Karpas-422 (cell line): ENCODE measurements around the gene S100A4. TPM values are rescaled to one million over a fixed set of nuclear protein-coding genes. Genes with fewer than 3 reads are reported as not detected.
"Not testable (repeated sequence)": the region's sequence is repeated elsewhere in the genome, so short reads cannot be mapped to it uniquely, and the experiment has no call there.

ENCODE experiments used
- DNase-seq: peaks from one replicate; pipeline ENCODE4 v3.0.0-alpha.2; 2015
- H2AFZ ChIP-seq: fragments of 200-600 bp; sonication (generic); 2 replicates; pipeline ENCODE4 v1.6.1; 2014; ENCODE audit warnings: antibody characterized with exemption, low read length, mixed read lengths
- H3K27ac ChIP-seq: fragments of 200-600 bp; sonication (generic); 2 replicates; pipeline ENCODE4 v1.5.1; 2014; ENCODE audit warnings: mild to moderate bottlenecking, low read length, moderate library complexity
- H3K27me3 ChIP-seq: fragments of 200-600 bp; sonication (generic); 2 replicates; pipeline ENCODE4 v1.6.1; 2014; ENCODE audit warnings: low read length, mixed read lengths
- H3K36me3 ChIP-seq: fragments of 200-600 bp; sonication (generic); 2 replicates; pipeline ENCODE4 v1.6.1; 2014; ENCODE audit warnings: low read length, mixed read lengths; ENCODE audit not compliant: insufficient read depth
- H3K4me1 ChIP-seq: fragments of 200-600 bp; sonication (generic); 2 replicates; pipeline ENCODE4 v1.6.1; 2014; ENCODE audit warnings: mild to moderate bottlenecking, low read length, mixed read lengths
- H3K4me2 ChIP-seq: fragments of 200-600 bp; sonication (generic); 2 replicates; pipeline ENCODE4 v1.6.1; 2014; ENCODE audit warnings: low read length, low read depth, mild to moderate bottlenecking; ENCODE audit not compliant: poor library complexity, severe bottlenecking
- H3K4me3 ChIP-seq: fragments of 200-600 bp; sonication (generic); 2 replicates; pipeline ENCODE4 v1.5.1; 2014; ENCODE audit warnings: mild to moderate bottlenecking, antibody characterized with exemption, low read length, mixed read lengths
- H3K79me2 ChIP-seq: fragments of 200-600 bp; sonication (generic); 2 replicates; pipeline ENCODE4 v1.6.1; 2014; ENCODE audit warnings: mild to moderate bottlenecking, low read length, mixed read lengths
- H3K9ac ChIP-seq: fragments of 200-600 bp; sonication (generic); 2 replicates; pipeline ENCODE4 v1.6.0; 2014; ENCODE audit warnings: low read length
- H3K9me2 ChIP-seq: fragments of 200-600 bp; sonication (generic), shearing (Covaris generic); replicated peaks from 2 replicates; pipeline ENCODE4 v1.6.0; 2014; ENCODE audit warnings: mild to moderate bottlenecking, low read length, moderate library complexity; ENCODE audit not compliant: insufficient read depth
- H3K9me3 ChIP-seq: fragments of 300-700, 200-600 bp; sonication (generic); 2 replicates; pipeline ENCODE4 v1.6.1; 2014; ENCODE audit warnings: low read length, mixed read lengths
- H4K20me1 ChIP-seq: fragments of 200-600 bp; sonication (generic); 2 replicates; pipeline ENCODE4 v1.6.1; 2014; ENCODE audit warnings: mild to moderate bottlenecking, antibody characterized with exemption, low read length, low read depth; ENCODE audit not compliant: insufficient read depth
- total RNA-seq: library from RNA; depleted of rRNA; stranded (reverse); fragments of >200 nt; shearing (Covaris generic); gene quantifications from 2 replicates; pipeline ENCODE4 v1.2.3, GENCODE V29; 2014; ENCODE audit warnings: low replicate concordance

S100A4 gene
- total RNA-seq, 1 experiment from 2014 or later: not detected

DNA sequence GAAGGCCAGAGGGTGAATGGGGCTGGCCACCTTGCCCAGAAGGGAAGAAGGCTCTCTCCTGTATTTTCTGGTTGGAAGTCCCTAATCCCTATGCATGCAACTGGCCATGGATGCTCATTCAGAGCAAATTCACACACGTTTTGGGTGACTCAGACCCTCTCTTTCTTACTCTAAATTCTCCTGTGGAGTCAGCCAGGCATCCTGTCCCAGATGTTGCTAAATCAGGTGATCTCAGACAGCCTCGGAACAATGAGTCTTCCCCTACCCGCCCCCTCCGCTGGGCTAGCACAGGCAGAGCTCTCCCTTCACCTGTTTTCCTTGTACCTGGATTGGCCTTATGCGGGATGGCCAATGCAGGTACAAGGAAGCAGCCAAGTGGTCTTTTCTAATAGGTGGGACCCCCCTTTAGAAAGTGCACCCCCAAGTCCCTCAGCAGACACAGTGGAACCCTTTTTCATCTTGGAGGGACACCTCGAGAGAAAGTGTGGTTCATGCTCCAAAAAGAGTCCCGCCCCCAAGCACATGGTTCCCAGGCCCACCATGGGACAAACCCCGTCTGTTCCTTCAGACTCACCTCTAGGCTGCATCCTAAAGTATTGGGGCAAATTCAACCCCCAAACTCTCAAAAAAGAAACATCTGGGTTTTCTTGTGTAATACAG is 18.5 kb downstream of the S100A4 start:
- H2AFZ ChIP-seq: no peak overlapping the region

DNA sequence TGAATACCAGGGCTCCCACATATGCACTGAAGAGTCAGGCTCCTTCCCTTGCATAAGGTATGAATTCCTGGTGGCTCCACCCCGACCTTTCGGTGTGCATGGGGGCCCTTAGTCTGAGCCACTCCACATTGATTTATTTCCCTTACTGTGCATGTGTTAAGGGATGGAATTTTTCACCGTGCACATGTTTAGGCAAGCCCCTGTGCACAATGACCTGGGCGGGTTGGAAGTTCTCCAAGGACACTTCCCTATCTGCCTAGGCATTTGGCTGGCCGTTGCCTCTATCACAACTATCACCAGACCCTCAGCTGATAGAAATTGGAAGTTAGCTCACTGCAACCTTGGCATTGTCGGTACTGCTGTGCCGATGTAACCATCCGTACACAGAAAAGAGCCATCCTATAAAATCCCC is 19.5 kb downstream of the S100A4 start:
- no peak overlapping the region for H2AFZ ChIP-seq
- H3K4me2 ChIP-seq: no peak overlapping the region
- H3K27me3 ChIP-seq: no peaks in the 10 kb centered on the region
- no peak for DNase-seq
- no peaks in the 10 kb centered on the region for H3K9me2 ChIP-seq
- H4K20me1 ChIP-seq: no peaks in the 10 kb centered on the region
- H3K36me3 ChIP-seq: no peaks in the 10 kb centered on the region
- no peaks in the 10 kb centered on the region for H3K9me3 ChIP-seq
- no peak overlapping the region for H3K9ac ChIP-seq
- H3K79me2 ChIP-seq: no peaks in the 10 kb centered on the region
- H3K4me3 ChIP-seq: no peak overlapping the region
- no peak overlapping the region for H3K27ac ChIP-seq
- peaks cover 6% of the 10 kb centered on the region for H3K4me1 ChIP-seq

More for the DNA sequence above, 18.5 kb downstream of the S100A4 start:
- no peaks in the 10 kb centered on the region for H3K36me3 ChIP-seq
- H4K20me1 ChIP-seq: no peaks in the 10 kb centered on the region
- H3K27ac ChIP-seq: no peak overlapping the region
- H3K9me3 ChIP-seq: no peaks in the 10 kb centered on the region
- no peak overlapping the region for H3K9ac ChIP-seq
- no peaks in the 10 kb centered on the region for H3K9me2 ChIP-seq
- H3K4me3 ChIP-seq: no peak overlapping the region
- H3K4me2 ChIP-seq: no peak overlapping the region
- H3K4me1 ChIP-seq: peaks cover 6% of the 10 kb centered on the region
- H3K79me2 ChIP-seq: no peaks in the 10 kb centered on the region
- no peak for DNase-seq
- no peaks in the 10 kb centered on the region for H3K27me3 ChIP-seq

- Histone ChIP-seq H3K4me3 (no peak overlapping the region), H3K4me2 (no peak overlapping the region), H3K27me3 (no peaks in the 10 kb centered on the region), H4K20me1 (no peaks in the 10 kb centered on the region), H3K27ac (no peak overlapping the region), H2AFZ (no peak overlapping the region), H3K79me2 (no peaks in the 10 kb centered on the region), H3K4me1 (peaks cover 6% of the 10 kb centered on the region), H3K9ac (no peak overlapping the region), H3K9me3 (no peaks in the 10 kb centered on the region), H3K9me2 (no peaks in the 10 kb centered on the region), H3K36me3 (no peaks in the 10 kb centered on the region)
- no peak for DNase-seq
These were observed 20.4 kb downstream of the S100A4 start for GRCh38 chr1:153525088-153525728.

DNA sequence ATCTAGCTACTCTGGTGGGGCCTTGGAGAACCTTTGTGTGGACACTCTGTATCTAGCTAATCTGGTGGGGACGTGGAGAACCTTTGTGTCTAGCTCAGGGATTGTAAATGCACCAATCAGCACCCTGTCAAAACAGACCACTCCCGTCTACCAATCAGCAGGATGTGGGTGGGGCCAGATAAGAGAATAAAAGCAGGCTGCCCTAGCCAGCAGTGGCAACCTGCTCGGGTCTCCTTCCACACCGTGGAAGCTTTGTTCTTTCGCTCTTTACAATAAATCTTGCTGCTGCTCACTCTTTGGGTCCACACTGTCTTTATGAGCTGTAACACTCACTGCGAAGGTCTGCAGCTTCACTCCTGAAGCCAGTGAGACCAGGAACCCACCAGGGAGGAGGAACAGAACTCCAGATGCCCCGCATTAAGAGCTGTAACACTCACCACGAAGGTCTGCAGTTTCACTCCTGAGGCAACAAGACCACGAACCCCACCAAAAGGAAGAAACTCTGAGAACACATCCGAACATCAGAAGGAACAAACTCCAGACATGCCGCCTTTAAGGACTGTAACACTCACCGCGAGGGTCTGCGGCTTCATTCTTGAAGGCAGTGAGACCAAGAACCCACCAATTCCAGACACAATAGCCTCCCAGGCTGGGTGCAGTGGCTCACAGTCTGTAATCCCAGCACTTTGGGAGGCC is 23.1 kb downstream of the S100A4 start:
- H3K27me3 ChIP-seq, H3K79me2 ChIP-seq, H3K27ac ChIP-seq, H3K4me3 ChIP-seq, H2AFZ ChIP-seq, H3K36me3 ChIP-seq, H3K4me1 ChIP-seq, H3K9ac ChIP-seq, H3K9me2 ChIP-seq, H3K9me3 ChIP-seq, DNase-seq, H4K20me1 ChIP-seq, H3K4me2 ChIP-seq: not testable (repeated sequence)

DNA sequence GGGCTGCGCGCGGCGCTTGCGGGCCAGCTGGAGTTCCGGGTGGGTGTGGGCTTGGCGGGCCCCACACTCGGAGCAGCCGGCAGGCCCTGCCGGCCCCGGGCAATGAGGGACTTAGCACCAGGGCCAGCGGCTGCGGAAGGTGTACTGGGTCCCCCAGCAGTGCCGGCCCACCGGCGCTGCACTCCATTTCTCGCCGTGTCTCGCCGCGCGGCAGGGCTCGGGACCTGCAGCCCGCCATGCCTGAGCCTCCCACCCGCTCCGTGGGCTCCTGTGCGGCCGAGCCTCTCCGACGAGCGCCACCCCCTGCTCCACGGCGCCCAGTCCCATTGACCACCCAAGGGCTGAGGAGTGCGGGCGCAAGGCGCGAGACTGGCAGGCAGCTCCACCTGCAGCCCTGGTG is 23.8 kb downstream of the S100A4 start:
- H3K4me1 ChIP-seq, H3K27ac ChIP-seq, H3K4me3 ChIP-seq, H3K9ac ChIP-seq, H3K9me2 ChIP-seq, H4K20me1 ChIP-seq, DNase-seq, H3K4me2 ChIP-seq, H2AFZ ChIP-seq, H3K79me2 ChIP-seq, H3K27me3 ChIP-seq, H3K36me3 ChIP-seq, H3K9me3 ChIP-seq: not testable (repeated sequence)

DNA sequence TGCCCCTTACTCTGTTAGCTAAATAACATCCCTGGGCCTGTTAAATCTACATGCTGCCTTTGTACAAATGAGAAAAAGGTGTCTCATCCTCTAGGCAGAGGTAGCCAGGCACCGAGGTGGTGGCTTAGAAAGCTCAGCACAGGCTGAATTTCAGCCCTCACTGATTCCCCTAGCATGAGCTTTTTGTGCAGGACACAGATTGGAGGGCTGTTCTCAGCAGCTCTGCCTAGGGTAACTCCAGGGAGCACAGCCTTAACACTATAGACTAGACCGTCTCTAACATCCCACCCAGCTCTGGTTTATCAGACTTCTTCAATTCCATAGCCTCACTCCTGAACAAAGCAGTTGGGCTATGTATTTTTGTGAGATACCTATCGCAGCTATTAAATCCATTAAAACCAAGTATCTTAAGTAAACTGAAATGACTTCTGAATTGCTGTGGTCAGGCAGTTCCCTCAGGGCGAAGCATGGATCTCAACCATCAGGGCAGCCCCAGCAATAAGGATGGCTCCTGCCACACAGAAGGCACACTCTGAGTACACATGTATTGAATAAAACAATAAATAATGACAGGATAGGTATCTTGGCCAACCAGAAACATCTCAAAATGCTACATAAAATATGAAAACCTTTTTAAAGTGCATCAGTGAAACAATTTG is 24.7 kb downstream of the S100A4 start:
- no peaks in the 10 kb centered on the region for H3K27me3 ChIP-seq
- H3K4me2 ChIP-seq: no peak overlapping the region
- no peak overlapping the region for H2AFZ ChIP-seq
- H3K4me1 ChIP-seq: no peaks in the 10 kb centered on the region
- no peaks in the 10 kb centered on the region for H3K9me2 ChIP-seq
- H4K20me1 ChIP-seq: no peaks in the 10 kb centered on the region
- no peak overlapping the region for H3K9ac ChIP-seq
- no peaks in the 10 kb centered on the region for H3K36me3 ChIP-seq
- no peaks in the 10 kb centered on the region for H3K79me2 ChIP-seq
- no peak overlapping the region for H3K27ac ChIP-seq
- no peaks in the 10 kb centered on the region for H3K9me3 ChIP-seq
- no peak overlapping the region for H3K4me3 ChIP-seq
- no peak for DNase-seq

- not testable (repeated sequence) for H3K4me3 ChIP-seq, H3K9me3 ChIP-seq, H2AFZ ChIP-seq, H3K27me3 ChIP-seq, H3K4me1 ChIP-seq, DNase-seq, H3K4me2 ChIP-seq, H3K27ac ChIP-seq, H3K9ac ChIP-seq, H3K36me3 ChIP-seq, H4K20me1 ChIP-seq, H3K79me2 ChIP-seq, H3K9me2 ChIP-seq
These were observed 25.4 kb downstream of the S100A4 start for GRCh38 chr1:153520137-153520691.

GRCh38 chr1:153519242-153519641 is 26.4 kb downstream of the S100A4 start:
- Histone ChIP-seq H3K27ac (no peak overlapping the region), H3K4me2 (no peak overlapping the region), H3K4me3 (no peak overlapping the region), H2AFZ (no peak overlapping the region), H3K9ac (no peak overlapping the region), H3K36me3 (no peaks in the 10 kb centered on the region), H3K9me3 (no peaks in the 10 kb centered on the region), H4K20me1 (no peaks in the 10 kb centered on the region), H3K79me2 (no peaks in the 10 kb centered on the region), H3K27me3 (no peaks in the 10 kb centered on the region), H3K9me2 (no peaks in the 10 kb centered on the region), H3K4me1 (no peaks in the 10 kb centered on the region)
- no peak for DNase-seq
